Measurements from ENCODE around the gene MKNK2.

- TF ChIP-seq, protein P1, sequence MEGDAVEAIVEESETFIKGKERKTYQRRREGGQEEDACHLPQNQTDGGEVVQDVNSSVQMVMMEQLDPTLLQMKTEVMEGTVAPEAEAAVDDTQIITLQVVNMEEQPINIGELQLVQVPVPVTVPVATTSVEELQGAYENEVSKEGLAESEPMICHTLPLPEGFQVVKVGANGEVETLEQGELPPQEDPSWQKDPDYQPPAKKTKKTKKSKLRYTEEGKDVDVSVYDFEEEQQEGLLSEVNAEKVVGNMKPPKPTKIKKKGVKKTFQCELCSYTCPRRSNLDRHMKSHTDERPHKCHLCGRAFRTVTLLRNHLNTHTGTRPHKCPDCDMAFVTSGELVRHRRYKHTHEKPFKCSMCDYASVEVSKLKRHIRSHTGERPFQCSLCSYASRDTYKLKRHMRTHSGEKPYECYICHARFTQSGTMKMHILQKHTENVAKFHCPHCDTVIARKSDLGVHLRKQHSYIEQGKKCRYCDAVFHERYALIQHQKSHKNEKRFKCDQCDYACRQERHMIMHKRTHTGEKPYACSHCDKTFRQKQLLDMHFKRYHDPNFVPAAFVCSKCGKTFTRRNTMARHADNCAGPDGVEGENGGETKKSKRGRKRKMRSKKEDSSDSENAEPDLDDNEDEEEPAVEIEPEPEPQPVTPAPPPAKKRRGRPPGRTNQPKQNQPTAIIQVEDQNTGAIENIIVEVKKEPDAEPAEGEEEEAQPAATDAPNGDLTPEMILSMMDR (IDR thresholded peaks at IDR 0.05 in 2 of 3, conservative IDR thresholded peaks at IDR 0.05 in 1 of 3; ENCODE audit: control insufficient read depth in 2 of 3, extremely low read depth in 1 of 3, insufficient read depth in 1 of 3, low read depth in 3 of 3, low read length in 3 of 3), result no peak
- TF ChIP-seq NFXL1 (IDR thresholded peaks at IDR 0.05; ENCODE audit: borderline replicate concordance), result no peak
- TF ChIP-seq, protein P2, sequence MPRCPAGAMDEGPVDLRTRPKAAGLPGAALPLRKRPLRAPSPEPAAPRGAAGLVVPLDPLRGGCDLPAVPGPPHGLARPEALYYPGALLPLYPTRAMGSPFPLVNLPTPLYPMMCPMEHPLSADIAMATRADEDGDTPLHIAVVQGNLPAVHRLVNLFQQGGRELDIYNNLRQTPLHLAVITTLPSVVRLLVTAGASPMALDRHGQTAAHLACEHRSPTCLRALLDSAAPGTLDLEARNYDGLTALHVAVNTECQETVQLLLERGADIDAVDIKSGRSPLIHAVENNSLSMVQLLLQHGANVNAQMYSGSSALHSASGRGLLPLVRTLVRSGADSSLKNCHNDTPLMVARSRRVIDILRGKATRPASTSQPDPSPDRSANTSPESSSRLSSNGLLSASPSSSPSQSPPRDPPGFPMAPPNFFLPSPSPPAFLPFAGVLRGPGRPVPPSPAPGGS (IDR thresholded peaks at IDR 0.05; ENCODE audit: borderline replicate concordance, insufficient read depth, low read depth, low read length, poor library complexity, severe bottlenecking), result no peak
- no peak for TF ChIP-seq POLR2A (IDR thresholded peaks at IDR 0.05; ENCODE audit: low read depth, low read length)
- no peak for TF ChIP-seq FOS (IDR thresholded peaks at IDR 0.05; ENCODE audit: borderline replicate concordance, extremely low read depth, insufficient read length)
- TF ChIP-seq ZNF274 (IDR thresholded peaks at IDR 0.05; ENCODE audit: insufficient read depth, insufficient read length), result no peak
- no peak for TF ChIP-seq POLR2AphosphoS5 (IDR thresholded peaks at IDR 0.05; ENCODE audit: low read length)
- no peak for TF ChIP-seq BHLHE40 (IDR thresholded peaks at IDR 0.05; ENCODE audit: borderline replicate concordance in 1 of 2, low read depth in 2 of 2, low read length in 1 of 2)
- TF ChIP-seq CEBPB (IDR thresholded peaks at IDR 0.05; ENCODE audit: borderline replicate concordance in 1 of 2, low read depth in 2 of 2, low read length in 2 of 2), result no peak
- no peak for TF ChIP-seq EED (IDR thresholded peaks at IDR 0.05; ENCODE audit: low read depth)
- no peak for TF ChIP-seq SKIL (IDR thresholded peaks at IDR 0.05; ENCODE audit: low read depth, poor library complexity, severe bottlenecking)
- no peak for TF ChIP-seq CHD1 (IDR thresholded peaks at IDR 0.05; ENCODE audit: low read depth, low read length)
- no peak for TF ChIP-seq GATAD2B (conservative IDR thresholded peaks at IDR 0.05; ENCODE audit: low read depth)
Measured at GRCh38 chr19:1992759-1993260, 58.2 kb downstream of the MKNK2 start.
